Fibroblast of the conjunctiva (primary cell): Measurements from ENCODE around the gene EMILIN2.
A peak's percentile ranks its signal among the peaks of the same experiment; 100 is the strongest.
"Not testable (repeated sequence)": the region's sequence is repeated elsewhere in the genome, so short reads cannot be mapped to it uniquely, and the experiment has no call there.

ENCODE experiments used
- DNase-seq: peaks from one replicate; pipeline ENCODE4 v3.0.0-alpha.2; 2010; ENCODE audit warnings: low read depth

Gene EMILIN2

GRCh38 chr18:2915486-2915885 lies 68.7 kb downstream of the EMILIN2 start:
- DNase-seq = not testable (repeated sequence)

- no peak for DNase-seq
These were observed 69.4 kb downstream of the EMILIN2 start for GRCh38 chr18:2916184-2916583.

GRCh38 chr18:2917259-2918047 lies 70.6 kb downstream of the EMILIN2 start:
- no peak for DNase-seq

- no peak for DNase-seq
These were observed 72.2 kb downstream of the EMILIN2 start for GRCh38 chr18:2918761-2919550.

- no peak for DNase-seq
These were observed 72.8 kb downstream of the EMILIN2 start for GRCh38 chr18:2919600-2919999.

- DNase-seq = no peak
These were observed 73.2 kb downstream of the EMILIN2 start for GRCh38 chr18:2920027-2920426.

- no peak for DNase-seq
These were observed 73.9 kb downstream of the EMILIN2 start for GRCh38 chr18:2920546-2921343.

GRCh38 chr18:2921778-2922177 lies 75.0 kb downstream of the EMILIN2 start:
- DNase-seq = no peak

GRCh38 chr18:2923464-2923863 lies 76.7 kb downstream of the EMILIN2 start:
- DNase-seq = no peak

GRCh38 chr18:2924920-2925319 lies 78.1 kb downstream of the EMILIN2 start:
- DNase-seq = no peak

- no peak for DNase-seq
These were observed 79.7 kb downstream of the EMILIN2 start for GRCh38 chr18:2926528-2926927.

GRCh38 chr18:2927745-2928144 lies 80.9 kb downstream of the EMILIN2 start:
- DNase-seq = no peak

GRCh38 chr18:2932247-2933181 lies 85.7 kb downstream of the EMILIN2 start:
- peak; percentile 67 for DNase-seq

- DNase-seq = no peak
These were observed 87.2 kb downstream of the EMILIN2 start for GRCh38 chr18:2933995-2934394.

GRCh38 chr18:2935438-2936192 lies 88.8 kb downstream of the EMILIN2 start:
- no peak for DNase-seq

- DNase-seq = no peak
These were observed 92.5 kb downstream of the EMILIN2 start for GRCh38 chr18:2939317-2939716.

GRCh38 chr18:2948038-2948437 lies 101.2 kb downstream of the EMILIN2 start:
- peak; percentile 49 for DNase-seq

GRCh38 chr18:2952605-2953004 lies 105.8 kb downstream of the EMILIN2 start:
- DNase-seq = no peak

- no peak for DNase-seq
These were observed 107.3 kb downstream of the EMILIN2 start for GRCh38 chr18:2953935-2954653.
